GM12878 (cell line): ENCODE measurements around the gene LEMD3. TPM values are rescaled to one million over a fixed set of nuclear protein-coding genes. Genes with fewer than 3 reads are reported as not detected.
A peak's percentile ranks its signal among the peaks of the same experiment; 100 is the strongest.

Experiments used
- ATAC-seq: fragments of 200-7000 bp; cut with Tn5 transposase; 3 replicates; pipeline ENCODE4 v1.9.1; 2020; ENCODE audit warnings: mild to moderate bottlenecking, moderate library complexity
- BruUV-seq: library from RNA; stranded (reverse); fragments of 400-500 nt; replicated peaks from 2 replicates; lab custom pipeline; 2021; lab: Mats Ljungman, UMichigan
- CTCF ChIA-PET: fragments of 300-600 bp; sonication (Branson Sonifier 250); formaldehyde crosslinking; extraction: SDS; loops from one replicate; lab custom pipeline; 2021; ENCODE audit warnings: inconsistent platforms; lab: Yijun Ruan, JAX
- POLR2A ChIA-PET: fragments of 350-600 bp; formaldehyde crosslinking; extraction: SDS; loops from one replicate; lab custom pipeline; 2021; ENCODE audit warnings: inconsistent platforms; lab: Charles Lee
- RAD21 ChIA-PET: fragments of 300-600 bp; sonication (Branson Sonifier 250); formaldehyde crosslinking; loops from one replicate; lab custom pipeline; 2023; ENCODE audit warnings: antibody characterized with exemption; ENCODE audit not compliant: unreplicated experiment; lab: Charles Lee
- SMC1A ChIA-PET: fragments of 300-600 bp; sonication (Branson Sonifier 250); formaldehyde crosslinking; loops from one replicate; lab custom pipeline; 2023; ENCODE audit not compliant: unreplicated experiment, uncharacterized antibody; lab: Charles Lee
- DNase-seq: peaks from one replicate; pipeline ENCODE4 v3.0.0-alpha.2; 2011; ENCODE audit warnings: low read depth, low spot score
- FAIRE-seq: peaks from 3 replicates; lab custom pipeline; 2011; peaks lifted over from hg19 to GRCh38; lab: Jason Lieb, UNC
- H2AFZ ChIP-seq: 2 replicates; pipeline ENCODE4 v1.6.0; 2011; ENCODE audit warnings: low read depth, low read length, control low read depth; ENCODE audit not compliant: control insufficient read depth
- H3K27ac ChIP-seq: 2 replicates; pipeline ENCODE4 v1.5.1; 2011; ENCODE audit warnings: control low read depth; ENCODE audit not compliant: control insufficient read depth, insufficient read depth
- H3K27me3 ChIP-seq, 2 experiments: replicated peaks in 1 of 2; 2 replicates each; pipeline versions ENCODE4 v1.6.0 to v1.6.1; 2011; ENCODE audit warnings: low read length in 1 of 2; ENCODE audit not compliant: control insufficient read depth in 2 of 2, insufficient read depth in 2 of 2
- H3K36me3 ChIP-seq, 2 experiments: 2 replicates each; pipeline ENCODE4 v1.5.1; 2011; ENCODE audit warnings: low read length in 1 of 2; ENCODE audit not compliant: control insufficient read depth in 2 of 2, insufficient read depth in 2 of 2
- H3K4me1 ChIP-seq: 2 replicates; pipeline ENCODE4 v1.6.1; 2011; ENCODE audit warnings: mild to moderate bottlenecking, low read length, moderate library complexity, mixed read lengths; ENCODE audit not compliant: control insufficient read depth, insufficient read depth
- H3K4me2 ChIP-seq: 2 replicates; pipeline ENCODE4 v1.6.0; 2011; ENCODE audit warnings: control low read depth; ENCODE audit not compliant: control insufficient read depth, insufficient read depth
- H3K4me3 ChIP-seq: fragments of 200-600 bp; sonication (generic); 2 replicates; pipeline ENCODE4 v1.5.1; 2016
- H3K79me2 ChIP-seq: 2 replicates; pipeline ENCODE4 v1.6.0; 2011; ENCODE audit warnings: low read length; ENCODE audit not compliant: control insufficient read depth, insufficient read depth
- H3K9ac ChIP-seq: 2 replicates; pipeline ENCODE4 v1.8.0; 2011; ENCODE audit warnings: low read length, control low read depth, mixed read lengths; ENCODE audit not compliant: control insufficient read depth, insufficient read depth
- H3K9me3 ChIP-seq: replicated peaks from 3 replicates; pipeline ENCODE4 v1.5.1; 2011; ENCODE audit warnings: mild to moderate bottlenecking, low read length; ENCODE audit not compliant: control insufficient read depth, insufficient read depth
- H4K20me1 ChIP-seq: 2 replicates; pipeline ENCODE4 v1.6.0; 2011; ENCODE audit not compliant: control insufficient read depth, insufficient read depth
- HDGF ChIP-seq: fragments of 450-650 bp; IDR thresholded peaks from 2 replicates; pipeline ENCODE4 v1.6.1; 2016; ENCODE audit warnings: antibody characterized with exemption
- POU2F2 ChIP-seq: IDR thresholded peaks from 3 replicates; pipeline ENCODE4 v1.6.1; 2011; ENCODE audit warnings: low read depth, mild to moderate bottlenecking, low read length, borderline replicate concordance
- REST ChIP-seq: IDR thresholded peaks from 2 replicates; pipeline ENCODE4 v1.6.1; 2012; ENCODE audit warnings: mild to moderate bottlenecking, low read depth, low read length
- RUNX3 ChIP-seq: IDR thresholded peaks from 2 replicates; pipeline ENCODE4 v1.6.1; 2012; ENCODE audit warnings: low read length, inconsistent platforms
- SRF ChIP-seq, 2 experiments: IDR thresholded peaks; 2 replicates each; pipeline ENCODE4 v1.6.1; 2011; ENCODE audit warnings: low read depth in 2 of 2, low read length in 2 of 2, mild to moderate bottlenecking in 1 of 2, moderate library complexity in 1 of 2
- SUPT20H ChIP-seq: IDR thresholded peaks from 2 replicates; pipeline ENCODE4 v1.6.1; 2011; ENCODE audit warnings: low read depth, mild to moderate bottlenecking, low read length, moderate library complexity, borderline replicate concordance; ENCODE audit not compliant: control insufficient read depth
- ZBTB4 ChIP-seq: fragments of 450-650 bp; formaldehyde crosslinking; IDR thresholded peaks from 2 replicates; pipeline ENCODE4 v1.4.0; 2022; ENCODE audit warnings: mild to moderate bottlenecking, moderate library complexity
- WGBS: methylation state at CpG from one replicate; pipeline ENCODE4 v1.1.6; 2016; ENCODE audit warnings: low lambda C conversion rate; ENCODE audit not compliant: insufficient replicate concordance, insufficient coverage; ENCODE audit errors: missing lambda C conversion rate; 5-methylcytosine and 5-hydroxymethylcytosine counted together
- in situ Hi-C: fragments of 300-500 bp; cut with MboI; formaldehyde crosslinking; loops from 9 replicates; pipeline ENCODE4 v1.14.3; 2018; ENCODE audit warnings: mixed read lengths
- intact Hi-C: fragments of 100-400 bp; cut with micrococcal nuclease; formaldehyde crosslinking; loops from one replicate; pipeline ENCODE4 v1.14.2; 2022; ENCODE audit not compliant: unreplicated experiment
- polyA plus RNA-seq, 11 experiments: library from polyadenylated mRNA; depleted of rRNA in 4 of 11; unstranded in 6 of 11; stranded (reverse) in 5 of 11; fragments of >200 nt; fragmentation: Nextera tagmentation in 4 of 11; fragmentation: Illumina TruSeq in 1 of 11; extraction: Ambion mirVana in 4 of 11; extraction: Trizol in 1 of 11; gene quantifications; 1 replicate in 1 of 11; 2 replicates in 10 of 11; pipeline versions ENCODE4 v1.2.1 to v1.2.3, GENCODE V29; 2011 to 2016; ENCODE audit warnings: inconsistent platforms in 2 of 11, missing spikeins in 2 of 11, low read depth in 1 of 11
- total RNA-seq, 4 experiments: library from RNA; depleted of rRNA in 3 of 4; stranded (reverse); fragments of >200 nt in 3 of 4; fragmentation: Illumina TruSeq in 1 of 4; extraction: Trizol in 1 of 4; gene quantifications; 2 replicates each; pipeline versions ENCODE4 v1.2.1 to v1.2.3, GENCODE V29; 2013 to 2021
- TF ChIP-seq, protein P1 (sequence below): IDR thresholded peaks from 2 replicates; pipeline ENCODE4 v1.6.1; 2011; ENCODE audit warnings: borderline replicate concordance, low read depth, mild to moderate bottlenecking, moderate library complexity, mixed read lengths, low read length; ENCODE audit not compliant: insufficient read depth; ENCODE audit errors: extremely low read length
- TF ChIP-seq, protein P2 (sequence below): IDR thresholded peaks from 2 replicates; pipeline ENCODE4 v1.6.1; 2012; ENCODE audit warnings: low read depth, low read length, improper control_type of control experiment

LEMD3 gene
- total and polyA plus RNA-seq, 10 of the 15 experiments (the other 5 are each of a cell fraction or from before 2014, with no cell fraction given), result 7.5 to 26.0 (median 16.5) TPM

DNA sequence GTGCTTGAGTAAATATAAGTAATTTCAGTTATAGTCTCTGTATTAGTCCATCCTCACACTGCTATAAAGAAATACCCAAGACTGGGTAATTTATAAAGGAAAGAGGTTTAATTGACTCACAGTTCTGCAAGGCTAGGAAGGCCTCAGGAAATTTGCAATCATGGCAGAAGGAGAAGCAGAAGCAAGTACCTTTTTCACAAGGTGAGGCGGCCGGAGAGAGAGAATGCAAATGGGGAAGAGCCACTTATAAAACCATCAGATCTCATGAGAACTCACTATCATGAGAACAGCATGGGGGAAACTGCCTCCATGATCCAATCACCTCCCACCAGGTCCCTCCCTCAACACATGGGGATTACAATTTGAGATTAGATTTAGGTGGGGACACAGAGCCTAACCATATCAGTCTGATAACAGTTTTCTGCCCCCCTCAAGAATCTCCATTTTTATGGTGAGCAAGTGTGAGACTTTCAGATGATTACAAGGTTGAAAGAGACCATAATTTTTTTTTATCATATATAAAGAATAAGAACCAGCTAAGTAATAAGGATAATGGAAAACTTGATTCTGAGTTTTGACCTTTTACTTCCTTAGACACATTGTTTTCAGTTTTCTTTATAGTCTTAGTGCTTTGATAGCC is 35.6 kb downstream of the LEMD3 start:
- Histone ChIP-seq H3K4me1 (peaks cover 16% of the 10 kb centered on the region), H3K27ac (peak overlapping the region; percentile 48; the same call in 1 of the 2 replicates)
- TF ChIP-seq, protein P1, sequence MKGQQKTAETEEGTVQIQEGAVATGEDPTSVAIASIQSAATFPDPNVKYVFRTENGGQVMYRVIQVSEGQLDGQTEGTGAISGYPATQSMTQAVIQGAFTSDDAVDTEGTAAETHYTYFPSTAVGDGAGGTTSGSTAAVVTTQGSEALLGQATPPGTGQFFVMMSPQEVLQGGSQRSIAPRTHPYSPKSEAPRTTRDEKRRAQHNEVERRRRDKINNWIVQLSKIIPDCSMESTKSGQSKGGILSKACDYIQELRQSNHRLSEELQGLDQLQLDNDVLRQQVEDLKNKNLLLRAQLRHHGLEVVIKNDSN, result no peak
- TF ChIP-seq HDGF (no peak), POU2F2 (no peak), SUPT20H (no peak), REST (no peak), SRF (IDR thresholded peaks at IDR 0.05; ENCODE audit: low read depth in 2 of 2, low read length in 2 of 2) (no peak), ZBTB4 (CRISPR knock-in tag) (no peak), RUNX3 (no peak)
- TF ChIP-seq, protein P2, sequence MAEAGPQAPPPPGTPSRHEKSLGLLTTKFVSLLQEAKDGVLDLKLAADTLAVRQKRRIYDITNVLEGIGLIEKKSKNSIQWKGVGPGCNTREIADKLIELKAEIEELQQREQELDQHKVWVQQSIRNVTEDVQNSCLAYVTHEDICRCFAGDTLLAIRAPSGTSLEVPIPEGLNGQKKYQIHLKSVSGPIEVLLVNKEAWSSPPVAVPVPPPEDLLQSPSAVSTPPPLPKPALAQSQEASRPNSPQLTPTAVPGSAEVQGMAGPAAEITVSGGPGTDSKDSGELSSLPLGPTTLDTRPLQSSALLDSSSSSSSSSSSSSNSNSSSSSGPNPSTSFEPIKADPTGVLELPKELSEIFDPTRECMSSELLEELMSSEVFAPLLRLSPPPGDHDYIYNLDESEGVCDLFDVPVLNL, result no peak

More for the DNA sequence above, 35.6 kb downstream of the LEMD3 start:
- Histone ChIP-seq H3K36me3 (peaks cover 0 to under 1% of the 10 kb centered on the region in 2 experiments; a peak in 2 of 4 replicates), H3K27me3 (no peaks in the 10 kb centered on the region), H3K4me3 (no peak overlapping the region), H3K9me3 (no peaks in the 10 kb centered on the region; the same call in 1 of the 3 replicates), H2AFZ (no peak overlapping the region), H3K79me2 (peaks cover 63% of the 10 kb centered on the region), H3K4me2 (no peak overlapping the region), H4K20me1 (no peaks in the 10 kb centered on the region), H3K9ac (no peak overlapping the region)
- POLR2A ChIA-PET, result no interaction called here
- CTCF ChIA-PET, result no interaction called here
- DNase-seq, result no peak
- FAIRE-seq, result no peak
- in situ Hi-C loops (no loop called here), intact Hi-C loops (no loop called here)
- 95% methylated on average over 2 of the region's 2 CpGs for WGBS
- RAD21 ChIA-PET, result interaction anchor here (1.1 kb wide), 1 partner anchor 19 kb away, joined by 3 read pairs; no protein-coding TSS in a partner anchor
- no peak for ATAC-seq
- SMC1A ChIA-PET, result interaction anchor here (0.8 to 1.5 kb wide), 2 partner anchors 11 to 23 kb away, joined by 3 to 4 read pairs; no protein-coding TSS in a partner anchor
- BruUV-seq, result no TSS peak
